Effector memory CD4-positive, alpha-beta T cell (primary cell): ENCODE results near the gene CCDC88C.

Source experiments
- DNase-seq, 3 donors: peaks; one replicate each; pipeline ENCODE4 v3.0.0-alpha.2; 2020
- H3K27ac ChIP-seq: 2 replicates; pipeline ENCODE4 v1.7.0; 2013; ENCODE audit warnings: mild to moderate bottlenecking, low read length, moderate library complexity; ENCODE audit not compliant: insufficient read depth, poor library complexity, severe bottlenecking
- H3K27me3 ChIP-seq: replicated peaks from 2 replicates; pipeline ENCODE4 v1.7.0; 2013; ENCODE audit warnings: mild to moderate bottlenecking, low read length; ENCODE audit not compliant: insufficient read depth, control insufficient read depth, poor library complexity, severe bottlenecking
- H3K36me3 ChIP-seq: 2 replicates; pipeline ENCODE4 v1.7.0; 2013; ENCODE audit warnings: mild to moderate bottlenecking, low read length, moderate library complexity; ENCODE audit not compliant: control insufficient read depth, insufficient read depth
- H3K4me1 ChIP-seq: 2 replicates; pipeline ENCODE4 v1.7.0; 2013; ENCODE audit warnings: low read length, mild to moderate bottlenecking; ENCODE audit not compliant: control insufficient read depth, insufficient read depth, poor library complexity, severe bottlenecking
- H3K4me3 ChIP-seq: 2 replicates; pipeline ENCODE4 v1.7.0; 2013; ENCODE audit warnings: low read length, low read depth, mild to moderate bottlenecking; ENCODE audit not compliant: insufficient read depth, poor library complexity, severe bottlenecking
- H3K9me3 ChIP-seq: 2 replicates; pipeline ENCODE4 v1.7.0; 2013; ENCODE audit warnings: mild to moderate bottlenecking, low read length, moderate library complexity; ENCODE audit not compliant: control insufficient read depth

CCDC88C gene

GRCh38 chr14:91367173-91368171, 50.1 kb downstream of the CCDC88C start:
- H3K27ac ChIP-seq, result peak overlapping the region; percentile 85
- no peaks in the 10 kb centered on the region for H3K9me3 ChIP-seq
- peak overlapping the region; percentile 43 for H3K4me3 ChIP-seq
- peaks cover 3% of the 10 kb centered on the region for H3K36me3 ChIP-seq
- peak; percentile 78 to 91 (median 83) for DNase-seq
- no peaks in the 10 kb centered on the region for H3K27me3 ChIP-seq
- peaks cover 84% of the 10 kb centered on the region for H3K4me1 ChIP-seq

DNA sequence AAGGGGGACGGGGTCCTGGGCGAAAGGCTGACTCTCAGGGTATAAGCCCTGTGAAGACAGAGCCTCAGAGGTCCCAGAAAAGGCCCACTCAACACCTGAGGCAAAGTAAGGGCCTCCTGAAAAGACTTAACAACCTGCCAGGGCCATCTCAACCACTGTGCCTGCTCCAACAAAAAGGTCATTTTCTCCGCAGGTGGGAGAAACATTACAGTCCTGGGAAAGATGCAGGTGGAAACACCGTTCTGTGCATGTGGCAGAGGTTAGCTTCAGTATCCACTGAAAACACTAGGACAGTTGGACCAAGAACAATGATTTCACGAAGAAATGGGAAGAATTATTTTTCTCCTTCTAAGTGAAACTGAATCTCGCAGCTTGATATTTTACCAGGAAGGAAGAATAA, 50.9 kb downstream of the CCDC88C start:
- Histone ChIP-seq H3K27me3 (no peaks in the 10 kb centered on the region), H3K9me3 (no peaks in the 10 kb centered on the region), H3K27ac (peak overlapping the region; percentile 85), H3K4me1 (peaks cover 77% of the 10 kb centered on the region), H3K36me3 (peaks cover 3% of the 10 kb centered on the region), H3K4me3 (peak overlapping the region; percentile 43)
- DNase-seq, result no peak

- no peaks in the 10 kb centered on the region for H3K27me3 ChIP-seq
- H3K4me3 ChIP-seq, result no peak overlapping the region
- peaks cover 65% of the 10 kb centered on the region for H3K4me1 ChIP-seq
- no peak for DNase-seq
- peak overlapping the region; percentile 40 for H3K27ac ChIP-seq
- H3K36me3 ChIP-seq, result peaks cover 3% of the 10 kb centered on the region
- H3K9me3 ChIP-seq, result no peaks in the 10 kb centered on the region
Observed at GRCh38 chr14:91365552-91365951, 52.1 kb downstream of the CCDC88C start.

- Histone ChIP-seq H3K27ac (peak overlapping the region; percentile 40), H3K4me1 (peaks cover 57% of the 10 kb centered on the region), H3K4me3 (no peak overlapping the region), H3K27me3 (no peaks in the 10 kb centered on the region), H3K9me3 (no peaks in the 10 kb centered on the region), H3K36me3 (peaks cover 4% of the 10 kb centered on the region)
- no peak for DNase-seq
Observed at GRCh38 chr14:91364524-91365270, 52.9 kb downstream of the CCDC88C start.

- H3K4me1 ChIP-seq, result peaks cover 50% of the 10 kb centered on the region
- no peaks in the 10 kb centered on the region for H3K27me3 ChIP-seq
- peak overlapping the region; percentile 40 for H3K27ac ChIP-seq
- H3K9me3 ChIP-seq, result no peaks in the 10 kb centered on the region
- no peak overlapping the region for H3K4me3 ChIP-seq
- no peak for DNase-seq
- H3K36me3 ChIP-seq, result peaks cover 12% of the 10 kb centered on the region
Observed at GRCh38 chr14:91363776-91364523, 53.7 kb downstream of the CCDC88C start.

GRCh38 chr14:91361233-91361811, 56.3 kb downstream of the CCDC88C start:
- Histone ChIP-seq H3K4me1 (peaks cover 40% of the 10 kb centered on the region), H3K27me3 (no peaks in the 10 kb centered on the region), H3K9me3 (no peaks in the 10 kb centered on the region), H3K4me3 (no peak overlapping the region), H3K36me3 (peaks cover 23% of the 10 kb centered on the region), H3K27ac (no peak overlapping the region)
- no peak for DNase-seq

GRCh38 chr14:91360490-91361232, 57.0 kb downstream of the CCDC88C start:
- no peak overlapping the region for H3K4me3 ChIP-seq
- H3K9me3 ChIP-seq, result no peaks in the 10 kb centered on the region
- no peaks in the 10 kb centered on the region for H3K27me3 ChIP-seq
- H3K36me3 ChIP-seq, result peaks cover 23% of the 10 kb centered on the region
- H3K4me1 ChIP-seq, result peaks cover 40% of the 10 kb centered on the region
- H3K27ac ChIP-seq, result no peak overlapping the region
- no peak for DNase-seq

DNA sequence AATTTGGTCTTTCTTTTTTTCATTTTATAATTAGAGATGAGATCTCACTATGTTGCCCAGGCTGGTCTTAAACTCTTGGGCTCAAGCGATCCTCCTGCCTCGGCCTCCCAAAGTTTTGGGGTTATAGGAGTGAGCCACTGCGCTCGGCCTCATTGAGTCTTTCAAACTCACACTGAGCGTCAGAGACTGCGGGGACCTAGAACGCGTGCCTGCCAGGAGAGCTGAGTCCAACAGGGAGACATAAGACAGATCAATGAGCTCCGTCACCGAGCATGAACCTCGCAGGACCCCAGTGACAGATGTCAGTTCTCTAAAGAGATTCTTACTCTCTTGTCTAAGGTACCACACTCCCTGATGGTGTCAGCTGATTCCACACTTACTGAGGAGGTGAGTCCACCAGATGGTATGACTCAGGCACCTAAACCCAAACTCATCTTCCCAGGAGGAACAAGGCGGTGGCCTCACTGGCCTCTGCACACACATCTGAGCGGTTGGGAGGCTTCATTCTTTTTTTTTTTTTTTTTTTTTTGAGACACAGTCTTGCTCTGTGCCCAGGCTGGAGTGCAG, 58.9 kb downstream of the CCDC88C start:
- peaks cover 44% of the 10 kb centered on the region for H3K4me1 ChIP-seq
- no peak overlapping the region for H3K27ac ChIP-seq
- no peak overlapping the region for H3K4me3 ChIP-seq
- H3K9me3 ChIP-seq, result no peaks in the 10 kb centered on the region
- no peaks in the 10 kb centered on the region for H3K27me3 ChIP-seq
- H3K36me3 ChIP-seq, result peaks cover 35% of the 10 kb centered on the region
- DNase-seq, result no peak

DNA sequence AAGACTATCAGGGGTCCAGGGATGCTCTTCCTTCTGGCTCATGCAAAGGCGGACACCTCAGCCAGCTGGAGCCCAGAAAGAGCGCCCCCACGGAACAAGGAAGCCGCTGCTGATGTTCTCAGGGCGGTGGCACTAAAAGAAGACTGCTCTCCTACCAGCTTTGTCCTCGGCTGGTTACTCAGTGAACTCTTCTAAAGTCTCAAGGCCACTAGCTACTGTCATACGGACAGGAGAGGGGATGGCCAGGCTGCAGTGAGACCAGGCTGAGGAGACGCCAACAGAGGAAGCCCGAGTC, 59.6 kb downstream of the CCDC88C start:
- H3K9me3 ChIP-seq, result no peaks in the 10 kb centered on the region
- no peak overlapping the region for H3K4me3 ChIP-seq
- peaks cover 38% of the 10 kb centered on the region for H3K36me3 ChIP-seq
- H3K27me3 ChIP-seq, result no peaks in the 10 kb centered on the region
- DNase-seq, result no peak
- H3K4me1 ChIP-seq, result peaks cover 48% of the 10 kb centered on the region
- no peak overlapping the region for H3K27ac ChIP-seq
